Activated naive CD8-positive, alpha-beta T cell (primary cell): ENCODE data around the gene PLPPR5.

Source experiments
- H3K27ac Mint-ChIP-seq: one replicate; pipeline ENCODE4 v1.8.0; 2021; ENCODE audit warnings: mixed read lengths
- H3K27me3 Mint-ChIP-seq: one replicate; pipeline ENCODE4 v1.8.0; 2021; ENCODE audit warnings: mixed read lengths
- H3K36me3 Mint-ChIP-seq: one replicate; pipeline ENCODE4 v1.8.0; 2021; ENCODE audit warnings: mixed read lengths
- H3K4me1 Mint-ChIP-seq: one replicate; pipeline ENCODE4 v1.8.0; 2021; ENCODE audit warnings: low read depth, mixed read lengths
- H3K4me3 Mint-ChIP-seq: one replicate; pipeline ENCODE4 v1.8.0; 2021; ENCODE audit warnings: mild to moderate bottlenecking, mixed read lengths
- H3K9me3 Mint-ChIP-seq: one replicate; pipeline ENCODE4 v1.8.0; 2021; ENCODE audit warnings: low read depth, mixed read lengths

Gene PLPPR5

GRCh38 chr1:98940722-98941079, 64.0 kb downstream of the PLPPR5 start:
- H3K9me3 Mint-ChIP-seq, result no peaks in the 10 kb centered on the region
- no peak overlapping the region for H3K4me3 Mint-ChIP-seq
- H3K36me3 Mint-ChIP-seq, result no peaks in the 10 kb centered on the region
- H3K27me3 Mint-ChIP-seq, result no peaks in the 10 kb centered on the region
- H3K27ac Mint-ChIP-seq, result no peak overlapping the region
- peaks cover 4% of the 10 kb centered on the region for H3K4me1 Mint-ChIP-seq

DNA sequence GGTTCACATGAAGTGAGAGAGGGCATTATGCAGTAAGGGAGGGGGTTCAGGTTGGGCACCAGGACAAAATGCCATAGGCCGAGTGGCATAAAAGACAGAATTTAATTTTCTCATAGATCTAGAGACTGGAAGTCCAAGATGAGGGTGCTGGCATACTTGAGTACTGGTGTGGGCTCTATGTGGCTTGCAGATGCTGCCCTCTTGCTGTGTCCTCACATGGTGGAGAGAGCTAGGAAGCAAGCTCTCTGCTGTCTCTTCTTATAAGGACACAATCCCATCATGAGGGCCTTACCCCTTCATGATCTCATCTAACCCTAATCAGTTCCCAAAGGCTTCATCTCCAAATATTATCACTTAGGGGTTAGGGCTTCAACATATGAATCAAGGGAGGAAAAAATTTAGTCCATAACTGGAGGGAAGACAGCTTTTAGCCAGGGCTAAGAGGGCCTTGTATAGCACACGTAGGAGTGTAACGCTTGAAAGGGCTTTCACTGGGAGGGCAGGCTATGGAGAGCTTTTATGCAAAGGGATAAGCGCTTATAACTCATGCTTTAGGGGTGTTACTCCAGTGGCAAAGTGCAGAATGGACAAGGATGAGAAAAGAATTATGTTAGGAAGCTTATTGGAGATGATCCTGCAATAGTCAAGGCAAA, 64.5 kb downstream of the PLPPR5 start:
- Mint-ChIP-seq H3K9me3 (no peaks in the 10 kb centered on the region), H3K4me3 (no peak overlapping the region), H3K27me3 (no peaks in the 10 kb centered on the region), H3K4me1 (peaks cover 4% of the 10 kb centered on the region), H3K36me3 (no peaks in the 10 kb centered on the region), H3K27ac (no peak overlapping the region)

- Mint-ChIP-seq H3K36me3 (no peaks in the 10 kb centered on the region), H3K4me3 (no peak overlapping the region), H3K4me1 (peaks cover 4% of the 10 kb centered on the region), H3K9me3 (no peaks in the 10 kb centered on the region), H3K27me3 (no peaks in the 10 kb centered on the region), H3K27ac (no peak overlapping the region)
These were observed 65.2 kb downstream of the PLPPR5 start for GRCh38 chr1:98939471-98939870.

DNA sequence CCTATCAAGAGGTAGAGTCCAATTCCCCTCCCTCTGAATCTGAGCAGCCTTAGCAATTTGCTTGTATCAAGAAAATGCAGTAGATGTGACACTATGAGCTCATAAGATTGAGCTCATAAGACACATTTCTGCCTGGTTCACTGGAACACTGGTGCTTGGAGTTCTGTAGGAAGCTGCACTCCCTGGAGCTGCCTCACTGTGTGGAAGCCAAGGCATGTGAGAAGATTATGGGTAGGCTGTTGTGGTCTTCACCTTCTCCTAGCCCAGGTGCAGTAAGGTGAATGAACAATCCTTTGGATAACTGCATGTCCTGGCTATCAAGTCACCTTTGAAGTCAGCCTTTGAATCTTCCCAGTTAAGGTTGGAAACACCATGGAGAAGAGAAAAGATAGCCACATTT, 67.3 kb downstream of the PLPPR5 start:
- H3K9me3 Mint-ChIP-seq, result no peaks in the 10 kb centered on the region
- H3K4me1 Mint-ChIP-seq, result peaks cover 4% of the 10 kb centered on the region
- H3K36me3 Mint-ChIP-seq, result peaks cover 2% of the 10 kb centered on the region
- H3K27me3 Mint-ChIP-seq, result no peaks in the 10 kb centered on the region
- no peak overlapping the region for H3K27ac Mint-ChIP-seq
- H3K4me3 Mint-ChIP-seq, result no peak overlapping the region

DNA sequence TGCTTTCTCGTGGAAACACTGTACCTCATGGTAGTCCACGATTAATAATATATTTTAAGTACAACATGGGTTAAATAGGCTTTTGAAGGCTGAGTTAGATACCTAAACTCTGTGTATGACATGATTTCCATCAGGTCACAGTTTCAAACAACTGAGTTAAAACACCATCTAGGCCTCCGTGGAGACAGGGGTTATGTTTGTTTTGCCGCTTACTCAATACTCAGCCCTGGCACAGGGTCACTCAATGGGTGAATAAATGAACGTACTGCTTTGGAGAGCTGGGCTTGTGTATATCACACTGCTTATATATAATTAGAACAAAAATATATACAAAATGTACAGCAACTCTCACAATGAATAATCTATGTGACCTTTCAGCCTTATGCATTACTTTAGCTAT, 72.5 kb downstream of the PLPPR5 start:
- no peak overlapping the region for H3K27ac Mint-ChIP-seq
- no peaks in the 10 kb centered on the region for H3K4me1 Mint-ChIP-seq
- peaks cover 2% of the 10 kb centered on the region for H3K36me3 Mint-ChIP-seq
- H3K4me3 Mint-ChIP-seq, result no peak overlapping the region
- H3K9me3 Mint-ChIP-seq, result no peaks in the 10 kb centered on the region
- H3K27me3 Mint-ChIP-seq, result no peaks in the 10 kb centered on the region

DNA sequence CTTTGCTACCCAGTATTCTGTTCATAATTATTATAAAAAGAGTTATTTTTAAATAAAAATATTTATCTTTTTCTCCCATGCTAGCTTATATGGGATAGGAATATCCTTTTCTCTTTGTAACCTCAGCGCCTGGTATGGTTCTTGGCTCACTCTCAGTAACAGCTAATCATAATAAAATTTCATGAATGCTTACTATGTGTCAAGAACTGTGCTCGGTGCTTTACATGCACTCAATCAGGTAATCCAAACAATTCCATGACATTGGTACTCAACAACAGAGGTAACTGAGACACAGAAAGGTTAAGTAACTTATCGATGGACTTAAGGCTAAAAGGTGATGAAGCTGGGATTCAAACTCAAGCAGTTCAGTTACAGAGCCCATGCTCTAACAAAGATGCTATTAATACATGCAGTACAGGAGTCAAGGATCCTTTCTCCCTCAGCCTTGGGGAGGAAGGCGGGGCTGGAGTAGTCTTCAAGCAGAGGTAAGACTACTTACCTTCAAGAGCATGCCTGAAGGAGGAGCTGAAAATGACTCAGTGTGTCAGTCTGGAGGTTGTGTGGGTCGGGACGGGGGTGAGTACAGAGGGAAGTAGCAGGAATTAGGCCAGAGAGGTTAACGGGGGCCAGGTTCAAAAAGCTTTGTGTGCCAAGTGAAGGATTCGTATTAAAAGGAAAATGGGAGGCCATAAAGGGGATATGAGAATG, 73.4 kb downstream of the PLPPR5 start:
- Mint-ChIP-seq H3K27me3 (no peaks in the 10 kb centered on the region), H3K9me3 (no peaks in the 10 kb centered on the region), H3K36me3 (peaks cover 2% of the 10 kb centered on the region), H3K4me3 (no peak overlapping the region), H3K4me1 (no peaks in the 10 kb centered on the region), H3K27ac (no peak overlapping the region)

DNA sequence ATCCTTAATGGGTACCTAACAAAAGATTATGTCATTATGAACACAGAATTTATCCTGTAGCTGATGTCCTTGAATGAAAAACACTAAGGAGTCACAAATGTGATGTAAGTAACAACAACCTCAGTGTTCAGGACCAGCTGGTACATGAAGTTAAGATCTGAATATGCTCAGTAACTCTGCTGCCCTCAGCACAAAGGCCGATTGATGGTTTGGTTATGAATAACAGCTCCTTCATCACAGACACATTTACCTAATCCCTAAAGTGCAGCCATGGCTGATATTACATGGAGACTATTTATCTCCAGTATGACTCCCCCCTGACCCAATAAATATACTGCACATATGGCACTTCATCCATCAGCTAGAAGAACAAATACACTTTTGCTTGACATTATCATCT, 75.2 kb downstream of the PLPPR5 start:
- Mint-ChIP-seq H3K9me3 (no peaks in the 10 kb centered on the region), H3K27ac (no peak overlapping the region), H3K36me3 (peaks cover 2% of the 10 kb centered on the region), H3K27me3 (no peaks in the 10 kb centered on the region), H3K4me1 (no peaks in the 10 kb centered on the region), H3K4me3 (no peak overlapping the region)

GRCh38 chr1:98926597-98926996, 78.1 kb downstream of the PLPPR5 start:
- Mint-ChIP-seq H3K9me3 (no peaks in the 10 kb centered on the region), H3K27ac (no peak overlapping the region), H3K36me3 (no peaks in the 10 kb centered on the region), H3K27me3 (no peaks in the 10 kb centered on the region), H3K4me3 (no peak overlapping the region), H3K4me1 (no peaks in the 10 kb centered on the region)

- Mint-ChIP-seq H3K4me1 (peaks cover 4% of the 10 kb centered on the region), H3K27ac (no peak overlapping the region), H3K4me3 (no peak overlapping the region), H3K36me3 (no peaks in the 10 kb centered on the region), H3K27me3 (no peaks in the 10 kb centered on the region), H3K9me3 (no peaks in the 10 kb centered on the region)
These were observed 79.7 kb downstream of the PLPPR5 start for GRCh38 chr1:98924977-98925376.

- no peak overlapping the region for H3K27ac Mint-ChIP-seq
- H3K4me3 Mint-ChIP-seq, result no peak overlapping the region
- H3K4me1 Mint-ChIP-seq, result peaks cover 6% of the 10 kb centered on the region
- no peaks in the 10 kb centered on the region for H3K36me3 Mint-ChIP-seq
- no peaks in the 10 kb centered on the region for H3K27me3 Mint-ChIP-seq
- H3K9me3 Mint-ChIP-seq, result no peaks in the 10 kb centered on the region
These were observed 81.0 kb downstream of the PLPPR5 start for GRCh38 chr1:98923667-98924066.

DNA sequence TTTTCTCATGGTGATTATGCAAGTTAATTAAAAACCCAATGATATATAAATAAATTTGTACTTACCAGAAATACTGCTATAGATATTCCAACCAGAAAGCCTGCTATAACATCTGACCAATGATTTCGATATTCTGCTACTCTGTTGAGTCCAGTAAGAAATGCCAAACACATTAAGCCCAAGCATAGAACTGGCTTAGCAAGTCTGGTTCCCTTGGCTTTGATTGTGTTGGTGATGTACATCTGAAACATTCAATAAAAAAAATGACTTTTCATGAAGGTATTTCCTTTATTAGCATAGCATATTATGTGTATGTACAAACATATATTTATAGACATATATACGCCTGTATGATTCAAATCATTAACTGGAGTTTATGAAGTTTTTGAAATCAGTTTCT, 82.8 kb downstream of the PLPPR5 start:
- H3K4me1 Mint-ChIP-seq, result peaks cover 6% of the 10 kb centered on the region
- no peaks in the 10 kb centered on the region for H3K27me3 Mint-ChIP-seq
- H3K27ac Mint-ChIP-seq, result no peak overlapping the region
- no peak overlapping the region for H3K4me3 Mint-ChIP-seq
- no peaks in the 10 kb centered on the region for H3K9me3 Mint-ChIP-seq
- H3K36me3 Mint-ChIP-seq, result no peaks in the 10 kb centered on the region

- Mint-ChIP-seq H3K27ac (no peak overlapping the region), H3K4me1 (peaks cover 6% of the 10 kb centered on the region), H3K36me3 (no peaks in the 10 kb centered on the region), H3K9me3 (no peaks in the 10 kb centered on the region), H3K4me3 (no peak overlapping the region), H3K27me3 (no peaks in the 10 kb centered on the region)
These were observed 84.1 kb downstream of the PLPPR5 start for GRCh38 chr1:98920441-98921110.

- no peak overlapping the region for H3K4me3 Mint-ChIP-seq
- no peak overlapping the region for H3K27ac Mint-ChIP-seq
- no peaks in the 10 kb centered on the region for H3K27me3 Mint-ChIP-seq
- no peaks in the 10 kb centered on the region for H3K9me3 Mint-ChIP-seq
- no peaks in the 10 kb centered on the region for H3K36me3 Mint-ChIP-seq
- H3K4me1 Mint-ChIP-seq, result peaks cover 6% of the 10 kb centered on the region
These were observed 85.0 kb downstream of the PLPPR5 start for GRCh38 chr1:98919652-98920051.

DNA sequence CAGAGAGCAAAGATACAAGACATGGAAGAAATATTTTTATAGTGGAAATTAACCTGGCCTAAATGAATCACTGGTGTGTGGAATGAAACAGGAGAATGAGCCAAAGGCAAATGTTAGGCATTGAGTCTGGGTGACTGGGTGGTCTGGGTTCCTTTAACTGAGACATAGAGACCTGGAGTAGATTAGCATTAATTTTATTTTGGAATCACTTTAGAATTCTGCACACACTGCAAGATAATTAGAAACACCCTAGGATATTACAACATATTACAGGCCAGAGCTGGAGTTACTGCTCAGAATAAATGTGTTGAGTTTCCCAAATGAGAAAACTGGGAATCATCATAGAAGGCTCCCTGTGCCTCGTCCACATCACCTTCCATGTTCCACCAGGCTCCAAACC, 85.5 kb downstream of the PLPPR5 start:
- Mint-ChIP-seq H3K4me1 (peaks cover 6% of the 10 kb centered on the region), H3K36me3 (no peaks in the 10 kb centered on the region), H3K27ac (no peak overlapping the region), H3K9me3 (no peaks in the 10 kb centered on the region), H3K27me3 (no peaks in the 10 kb centered on the region), H3K4me3 (no peak overlapping the region)

GRCh38 chr1:98914547-98914946, 90.1 kb downstream of the PLPPR5 start:
- no peaks in the 10 kb centered on the region for H3K27me3 Mint-ChIP-seq
- no peak overlapping the region for H3K27ac Mint-ChIP-seq
- no peak overlapping the region for H3K4me3 Mint-ChIP-seq
- peaks cover 4% of the 10 kb centered on the region for H3K36me3 Mint-ChIP-seq
- H3K4me1 Mint-ChIP-seq, result no peaks in the 10 kb centered on the region
- H3K9me3 Mint-ChIP-seq, result no peaks in the 10 kb centered on the region
